Measurements from ENCODE around the gene KLHL15. TPM values are rescaled to one million over a fixed set of nuclear protein-coding genes. Genes with fewer than 3 reads are reported as not detected.
A peak's percentile ranks its signal among the peaks of the same experiment; 100 is the strongest.

KLHL15 gene
- total RNA-seq, 1 donor from 2014 or later = 11.3 TPM

- DNase-seq (ENCODE audit: low read depth) = no peak
These were observed 73.1 kb downstream of the KLHL15 start for GRCh38 chrX:23953908-23954269.

DNA sequence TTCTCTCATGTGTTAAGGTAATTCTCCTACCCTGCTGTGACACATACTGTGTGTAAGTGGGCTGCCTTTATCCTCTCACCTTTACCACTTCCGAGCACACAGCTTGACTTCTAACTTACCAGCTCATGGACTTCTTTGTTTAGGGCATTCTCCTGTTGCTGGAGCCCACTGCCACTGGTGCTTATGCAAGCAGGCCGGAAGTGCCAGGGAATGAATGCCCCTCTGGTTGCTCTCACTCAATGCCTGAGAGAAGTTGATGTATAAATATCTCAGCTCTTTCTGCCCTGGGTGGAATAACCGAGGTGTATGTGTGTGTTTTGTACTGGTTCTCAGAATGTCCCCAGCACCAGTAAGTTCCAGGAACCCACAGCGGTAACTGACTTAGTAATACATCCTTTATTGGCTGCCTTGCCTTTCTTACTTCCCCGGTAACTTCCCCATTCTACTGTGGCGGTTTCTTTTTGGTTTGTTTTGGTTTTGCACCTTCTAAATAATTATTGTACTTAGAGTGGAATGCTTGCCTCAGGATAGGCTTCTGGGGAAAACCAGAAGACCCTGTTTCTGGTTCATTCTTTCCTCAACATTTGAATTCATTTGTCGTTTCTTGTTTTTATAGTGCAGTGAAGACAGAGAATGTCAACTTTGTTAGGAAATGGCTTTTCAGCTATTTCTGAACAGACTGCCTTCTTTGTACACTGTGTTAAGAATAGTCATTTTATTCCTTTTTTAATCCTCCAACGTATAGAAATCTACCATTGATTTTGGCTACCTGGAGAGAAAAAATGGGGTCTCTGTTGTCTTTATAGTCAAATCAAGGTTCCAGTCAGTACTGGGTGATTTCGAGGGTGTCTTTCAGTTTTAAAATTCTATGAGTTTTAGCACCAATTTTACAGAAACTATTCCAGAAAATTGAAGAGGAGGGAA lies 73.7 kb downstream of the KLHL15 start:
- DNase-seq (ENCODE audit: low read depth) = peak; percentile 3

GRCh38 chrX:23952391-23952790 lies 74.6 kb downstream of the KLHL15 start:
- DNase-seq (ENCODE audit: low read depth) = no peak

DNA sequence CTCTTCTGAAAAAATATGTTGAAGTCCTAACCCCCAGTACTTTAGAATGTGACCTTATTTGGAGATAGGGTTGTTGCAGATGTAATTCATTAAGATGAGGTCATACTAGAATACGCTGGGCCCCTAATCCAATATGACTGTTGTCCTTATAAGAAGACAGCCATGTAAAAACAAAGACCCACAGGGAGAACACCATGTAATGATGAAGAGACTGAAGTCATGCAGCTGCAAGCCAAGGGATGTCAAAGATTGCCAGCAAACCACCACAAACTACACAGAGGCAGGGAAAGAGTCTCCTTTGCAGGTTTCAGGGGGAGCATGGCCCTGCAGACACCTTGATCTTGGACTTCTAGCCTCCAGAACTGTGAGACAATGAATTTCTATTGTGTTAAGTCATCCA lies 81.8 kb downstream of the KLHL15 start:
- no peak for DNase-seq (ENCODE audit: low read depth)

GRCh38 chrX:23944234-23944633 lies 82.8 kb downstream of the KLHL15 start:
- no peak for DNase-seq (ENCODE audit: low read depth)

GRCh38 chrX:23939203-23939602 lies 87.8 kb downstream of the KLHL15 start:
- DNase-seq (ENCODE audit: low read depth) = no peak

DNA sequence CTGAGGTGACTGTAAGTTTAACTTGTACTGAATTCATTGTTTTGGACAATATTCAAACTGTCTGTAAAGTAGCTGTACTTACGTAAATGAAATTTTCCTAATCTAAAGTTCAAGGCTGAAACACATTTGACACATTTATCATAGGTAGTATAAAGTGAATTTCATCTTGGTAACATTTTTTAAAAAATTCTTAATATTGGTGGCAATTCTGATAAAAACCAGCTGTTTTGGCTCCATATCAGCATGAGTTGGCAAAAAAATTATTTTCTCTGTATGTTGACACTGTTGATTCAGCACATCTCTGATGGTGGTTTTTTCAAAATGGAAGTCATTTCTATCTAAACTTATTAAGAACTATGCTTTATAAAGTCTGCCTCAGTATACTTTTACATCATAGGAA lies 88.3 kb downstream of the KLHL15 start:
- DNase-seq (ENCODE audit: low read depth) = no peak

DNA sequence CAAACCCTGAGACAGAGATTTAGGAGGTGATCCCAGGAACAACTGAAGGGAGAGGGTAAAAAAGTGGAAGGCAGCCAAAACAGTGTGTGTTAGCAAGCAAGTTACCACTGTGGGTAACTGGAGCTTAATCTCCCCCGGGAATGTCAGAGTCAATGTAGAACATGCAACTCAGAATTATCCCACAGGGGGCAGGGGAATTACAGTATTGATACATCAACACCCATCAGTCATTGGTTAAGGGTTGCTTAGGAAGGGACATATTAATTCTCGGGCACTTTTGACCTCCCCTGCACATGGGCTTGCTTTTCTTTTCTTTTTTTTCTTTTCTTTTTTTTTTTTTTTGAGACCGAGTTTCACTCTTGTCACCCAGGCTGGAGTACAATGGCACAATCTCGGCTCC lies 89.9 kb downstream of the KLHL15 start:
- peak; percentile 14 for DNase-seq (ENCODE audit: low read depth)

GRCh38 chrX:23936180-23936579 lies 90.8 kb downstream of the KLHL15 start:
- DNase-seq (ENCODE audit: low read depth) = no peak

DNA sequence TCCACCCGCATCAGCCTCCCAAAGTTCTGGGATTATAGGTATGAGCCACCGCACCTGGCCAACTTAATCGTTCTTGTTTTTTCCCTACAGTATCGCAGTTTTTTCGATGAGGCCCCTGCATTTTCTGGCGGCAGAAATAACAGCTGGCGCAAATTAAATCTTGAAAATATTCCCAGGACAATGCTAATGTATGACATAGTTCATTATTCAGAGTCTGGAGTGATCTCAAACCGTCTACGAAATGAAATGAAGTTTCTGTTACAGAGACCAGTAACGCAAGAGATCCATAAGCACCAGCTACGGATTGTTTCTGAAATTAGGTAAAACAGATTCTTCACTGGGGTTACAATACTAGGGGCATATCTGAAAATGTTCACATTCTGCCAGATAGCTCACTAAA lies 91.9 kb downstream of the KLHL15 start:
- DNase-seq (ENCODE audit: low read depth) = no peak

Other genes with a start within 250 kb of the KLHL15 start
- 43.6 and 50.6 TPM in 2 replicates for gene SAT1, start 244.0 kb downstream of the KLHL15 start, total RNA-seq
- 19.6 and 25.6 TPM in 2 replicates for gene APOO, start 119.2 kb downstream of the KLHL15 start, total RNA-seq
- gene CXorf58, start 119.2 kb downstream of the KLHL15 start, total RNA-seq = 0.16 TPM in 1 of 2 replicates, not detected in the other
- gene EIF2S3, start 27.8 kb upstream of the KLHL15 start, total RNA-seq = 155 and 161 TPM in 2 replicates
- 33.4 and 52.4 TPM in 2 replicates for gene ZFX, start 122.5 kb upstream of the KLHL15 start, total RNA-seq